ENCODE results near the gene DHX29.

DNA sequence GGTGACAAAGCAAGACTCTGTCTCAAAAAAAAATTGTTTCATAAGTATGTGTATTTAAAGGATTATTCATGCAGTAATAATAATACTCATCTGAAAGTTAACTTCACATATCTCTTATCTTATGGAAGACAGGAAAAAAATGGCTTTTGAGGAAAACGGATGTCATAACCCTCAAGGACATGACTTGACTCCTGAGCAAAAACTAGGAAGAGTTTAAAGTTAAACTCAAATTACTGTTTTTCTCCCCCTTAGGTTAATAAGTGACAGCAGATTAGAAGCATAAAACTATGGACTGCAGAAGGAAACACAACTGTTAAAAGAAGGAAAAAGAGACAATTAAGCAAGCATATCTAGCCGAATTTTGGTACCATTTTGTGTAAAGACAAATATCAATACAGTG, 16.5 kb downstream of the DHX29 start:
- no peak for TF ChIP-seq POLR2A (IDR thresholded peaks at IDR 0.05; ENCODE audit: low read depth, low read length)
- no peak for TF ChIP-seq TAF1 (IDR thresholded peaks at IDR 0.05; ENCODE audit: low read depth, low read length)
- TF ChIP-seq POLR2AphosphoS5 (IDR thresholded peaks at IDR 0.05; ENCODE audit: low read depth, low read length), result no peak

Data from GM12891 (cell line).